Measurements from ENCODE around the gene ALK.

Gene ALK

DNA sequence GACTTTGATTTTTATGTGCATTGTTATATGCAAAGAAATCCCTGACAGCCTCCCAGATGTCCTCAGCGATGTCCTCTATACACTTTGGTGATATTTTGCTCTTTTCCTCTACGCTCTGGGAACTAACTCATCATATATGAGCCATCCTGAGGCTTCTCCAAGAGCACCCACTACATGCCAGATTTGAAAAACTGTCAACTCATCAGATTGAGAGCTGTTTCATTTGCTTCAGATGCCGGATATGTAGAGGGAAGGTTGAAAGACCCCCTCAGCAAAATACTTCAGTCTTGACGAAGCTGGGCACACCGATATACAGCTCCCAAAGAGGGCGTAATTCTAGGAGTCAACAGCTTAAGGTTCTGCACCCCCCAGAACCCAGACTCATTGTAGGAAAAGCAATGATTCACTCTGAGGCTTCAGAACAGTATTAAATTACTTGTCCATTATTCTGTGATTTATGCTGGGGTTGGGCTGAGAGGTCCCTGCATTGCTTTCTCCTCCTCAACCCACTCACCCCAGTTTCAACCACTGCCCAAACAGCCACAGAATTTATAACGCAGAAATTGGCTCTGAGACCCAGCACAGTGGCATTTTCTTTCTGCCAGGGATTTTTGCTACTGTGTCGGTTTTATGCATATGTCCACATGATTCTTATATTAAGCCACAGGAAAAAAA lies 341.8 kb downstream of the ALK start:
- DNase-seq (ENCODE audit: low read depth, low spot score), result no peak

DNA sequence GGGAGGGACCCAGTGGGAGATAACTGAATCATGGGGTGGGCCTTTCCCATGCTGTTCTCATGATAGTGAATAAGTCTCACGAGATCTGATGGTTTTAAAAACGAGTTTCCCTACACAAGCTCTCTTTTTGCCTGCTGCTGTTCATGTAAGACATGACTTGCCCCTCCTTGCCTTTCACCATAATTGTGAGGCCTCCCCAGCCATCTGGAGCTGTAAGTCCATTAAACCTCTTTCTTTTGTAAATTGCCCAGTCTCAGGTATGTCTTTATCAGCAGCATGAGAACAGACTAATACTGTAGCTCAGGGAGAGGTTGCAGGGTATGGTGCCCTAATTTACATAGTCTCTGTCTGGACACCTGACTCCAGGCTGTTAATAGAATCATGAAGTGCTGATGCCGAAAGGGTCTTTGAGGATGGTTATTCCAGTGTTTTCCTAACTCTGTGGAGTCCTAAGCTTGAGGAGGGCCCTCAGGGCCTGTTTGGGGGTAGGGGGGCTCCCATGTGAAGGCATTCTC lies 343.2 kb downstream of the ALK start:
- no peak for DNase-seq (ENCODE audit: low read depth, low spot score)

GRCh38 chr2:29576231-29576630 lies 345.2 kb downstream of the ALK start:
- DNase-seq (ENCODE audit: low read depth, low spot score), result no peak

- no peak for DNase-seq (ENCODE audit: low read depth, low spot score)
Observed at GRCh38 chr2:29575370-29575890, 346.0 kb downstream of the ALK start.

DNA sequence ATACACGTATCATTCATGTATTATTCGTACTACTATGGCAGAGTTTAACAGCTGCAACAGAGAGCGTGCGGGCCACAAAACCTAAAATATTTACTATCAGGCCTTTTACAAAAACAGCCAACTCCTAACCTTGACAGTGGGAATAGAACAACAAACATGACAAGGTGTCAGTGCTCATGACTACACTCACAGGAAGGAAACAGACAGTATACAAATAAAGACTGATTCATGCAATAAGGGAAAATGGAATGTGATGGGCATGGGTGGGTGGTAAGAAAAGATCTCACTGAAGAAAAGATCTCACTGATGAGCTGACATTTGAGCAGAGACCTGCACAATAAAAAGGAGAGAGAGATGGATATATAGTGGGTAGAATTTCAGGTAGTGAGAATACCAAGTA lies 347.8 kb downstream of the ALK start:
- no peak for DNase-seq (ENCODE audit: low read depth, low spot score)

GRCh38 chr2:29573147-29573546 lies 348.2 kb downstream of the ALK start:
- no peak for DNase-seq (ENCODE audit: low read depth, low spot score)

DNA sequence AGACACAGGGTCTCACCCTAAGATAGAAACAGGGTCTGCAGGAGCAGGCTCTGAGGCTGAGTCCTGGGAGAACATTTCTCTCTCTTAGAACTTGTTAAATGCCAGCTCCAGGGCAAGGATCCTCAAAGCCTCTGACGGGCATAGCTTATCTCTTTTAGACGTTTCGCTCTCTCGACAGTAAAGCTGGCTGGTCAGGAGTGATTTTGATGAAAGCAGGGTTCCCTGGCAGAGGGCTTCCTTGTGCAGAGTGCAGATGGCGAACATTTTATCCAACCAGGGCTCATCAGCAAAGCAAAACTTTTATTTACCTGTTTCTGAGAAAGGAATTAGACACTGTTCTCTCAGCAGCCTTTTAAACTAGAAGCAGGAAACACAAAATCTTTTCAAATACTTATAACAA lies 350.8 kb downstream of the ALK start:
- no peak for DNase-seq (ENCODE audit: low read depth, low spot score)

DNA sequence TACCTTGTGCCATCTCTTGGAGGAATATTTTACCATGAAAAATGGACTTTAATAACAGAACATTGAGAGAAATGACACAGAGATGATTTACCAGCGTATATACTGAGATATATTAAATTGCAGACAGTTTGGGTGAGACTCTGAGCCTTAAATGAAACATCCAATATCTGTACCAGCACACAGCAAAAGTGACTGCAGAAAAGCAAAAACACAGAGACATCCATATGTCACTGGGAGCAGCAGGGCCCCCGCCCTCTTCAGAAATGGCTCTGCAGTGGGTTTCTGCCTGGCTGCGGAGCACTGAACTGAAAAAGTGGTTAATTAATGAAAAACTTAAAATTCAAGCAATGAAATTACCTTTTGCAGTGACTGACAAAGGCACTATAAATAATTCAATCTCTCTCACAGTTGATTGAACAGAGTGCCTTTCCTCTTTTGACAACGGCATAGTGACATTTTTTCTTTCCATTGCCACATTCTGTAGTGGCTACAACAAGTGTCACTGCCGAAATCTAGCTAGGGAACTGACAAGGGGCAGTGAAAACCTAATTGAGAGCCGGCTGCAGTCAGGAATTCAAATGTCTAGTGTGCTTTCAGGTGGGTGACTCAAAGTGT lies 353.4 kb downstream of the ALK start:
- DNase-seq (ENCODE audit: low read depth, low spot score), result no peak

- DNase-seq (ENCODE audit: low read depth, low spot score), result no peak
Observed at GRCh38 chr2:29563697-29564096, 357.7 kb downstream of the ALK start.

- no peak for DNase-seq (ENCODE audit: low read depth, low spot score)
Observed at GRCh38 chr2:29562896-29563295, 358.5 kb downstream of the ALK start.

- DNase-seq (ENCODE audit: low read depth, low spot score), result no peak
Observed at GRCh38 chr2:29562319-29562718, 359.1 kb downstream of the ALK start.

DNA sequence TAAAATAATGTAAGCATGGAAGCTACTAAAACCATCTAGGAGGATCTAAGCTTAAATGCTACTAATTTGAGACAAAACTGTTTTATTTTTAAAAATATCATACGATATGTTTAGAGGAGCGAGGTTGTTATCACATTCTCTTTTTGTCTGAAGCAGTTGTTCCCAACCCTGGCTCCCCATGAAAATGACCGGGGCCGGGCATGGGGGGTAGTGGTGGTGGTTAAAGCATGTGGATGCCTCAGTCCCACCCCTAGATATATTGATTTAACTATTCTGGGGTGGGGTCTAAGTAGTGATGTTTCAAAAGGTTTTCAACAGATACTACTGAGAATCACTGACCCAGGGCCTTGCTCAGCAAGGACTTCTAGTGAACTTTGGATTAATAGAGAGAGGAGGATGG lies 359.8 kb downstream of the ALK start:
- no peak for DNase-seq (ENCODE audit: low read depth, low spot score)

GRCh38 chr2:29561181-29561580 lies 360.2 kb downstream of the ALK start:
- DNase-seq (ENCODE audit: low read depth, low spot score), result no peak

GRCh38 chr2:29560566-29560965 lies 360.8 kb downstream of the ALK start:
- no peak for DNase-seq (ENCODE audit: low read depth, low spot score)

- DNase-seq (ENCODE audit: low read depth, low spot score), result no peak
Observed at GRCh38 chr2:29560030-29560429, 361.4 kb downstream of the ALK start.

DNA sequence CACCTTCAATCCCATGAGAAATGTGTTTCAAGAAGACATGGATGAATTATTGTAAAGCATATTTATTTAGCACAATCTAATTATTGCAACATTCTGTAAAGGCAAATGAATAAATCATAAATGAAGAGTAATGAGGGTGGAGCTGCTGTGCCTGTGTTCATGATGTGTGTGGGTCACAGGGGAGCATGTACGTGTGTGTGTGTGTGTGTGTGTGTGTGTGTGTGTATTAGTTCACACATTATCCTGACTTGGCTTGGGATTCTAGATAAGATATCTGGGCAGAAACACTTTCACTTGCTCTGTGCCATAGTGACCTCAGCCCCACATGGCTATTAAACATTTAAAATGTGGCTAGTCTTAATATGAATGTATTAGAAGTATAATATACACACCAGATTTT lies 361.8 kb downstream of the ALK start:
- no peak for DNase-seq (ENCODE audit: low read depth, low spot score)

- DNase-seq (ENCODE audit: low read depth, low spot score), result no peak
Observed at GRCh38 chr2:29558097-29558496, 363.3 kb downstream of the ALK start.

GRCh38 chr2:29557268-29557667 lies 364.1 kb downstream of the ALK start:
- DNase-seq (ENCODE audit: low read depth, low spot score), result no peak

- DNase-seq (ENCODE audit: low read depth, low spot score), result no peak
Observed at GRCh38 chr2:29549069-29549380, 372.4 kb downstream of the ALK start.

DNA sequence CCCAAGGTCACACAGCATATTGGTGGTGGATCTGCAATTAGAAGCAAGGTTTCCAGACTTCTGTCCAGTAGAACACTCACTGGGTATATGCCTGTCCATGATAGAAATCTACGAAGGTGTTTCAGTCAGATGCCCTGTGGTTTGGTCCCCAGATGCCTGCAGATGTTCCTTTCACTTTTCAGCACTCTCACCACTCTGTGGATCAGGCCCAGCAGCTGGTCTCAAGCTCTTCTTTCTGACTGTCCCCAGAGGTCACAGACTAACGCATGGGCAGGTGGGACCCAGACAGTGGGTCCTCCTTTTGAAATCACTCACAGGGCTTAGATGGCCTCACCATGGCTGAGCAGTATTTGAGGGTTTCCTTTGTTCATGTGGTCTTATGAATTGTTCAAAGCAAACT lies 376.5 kb downstream of the ALK start:
- DNase-seq (ENCODE audit: low read depth, low spot score), result no peak

GRCh38 chr2:29544031-29544430 lies 377.4 kb downstream of the ALK start:
- DNase-seq (ENCODE audit: low read depth, low spot score), result no peak

DNA sequence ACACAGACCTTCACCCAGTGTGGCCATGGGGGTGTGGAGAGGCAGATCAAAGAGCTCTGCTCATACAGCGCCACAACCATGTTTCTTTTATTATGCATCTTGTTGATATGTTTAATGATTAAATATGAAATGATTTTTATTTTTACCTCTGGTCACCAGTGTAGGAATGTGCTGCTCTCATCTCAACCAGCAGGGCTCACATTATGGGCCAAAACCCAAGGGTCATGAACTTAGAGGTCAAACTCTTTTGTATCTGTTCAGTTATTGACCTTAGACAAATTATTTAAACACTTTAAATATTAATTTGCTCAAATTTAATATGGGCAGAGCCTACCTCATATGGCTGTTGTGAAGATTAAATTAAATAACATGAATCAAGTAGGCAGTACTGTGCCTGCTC lies 386.2 kb downstream of the ALK start:
- no peak for DNase-seq (ENCODE audit: low read depth, low spot score)

DNA sequence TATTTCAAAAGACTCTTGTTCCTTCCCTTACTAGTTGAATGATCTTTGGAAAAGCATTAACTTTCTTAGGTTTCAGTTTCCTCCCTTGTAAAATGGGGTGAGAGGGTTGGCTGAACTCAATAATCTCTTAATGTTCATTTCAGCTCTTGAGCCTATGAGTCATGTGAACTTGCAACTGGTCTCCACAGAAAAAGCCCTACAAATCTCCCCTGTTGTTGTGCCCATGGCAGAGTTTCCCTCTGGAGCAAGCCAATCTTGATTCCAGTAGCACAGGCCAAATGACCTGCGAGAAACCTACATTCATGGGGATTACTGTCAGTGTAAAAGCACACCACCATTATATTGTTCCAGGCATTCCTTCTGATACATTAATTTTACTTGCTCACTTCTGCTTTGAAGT lies 388.9 kb downstream of the ALK start:
- no peak for DNase-seq (ENCODE audit: low read depth, low spot score)

DNA sequence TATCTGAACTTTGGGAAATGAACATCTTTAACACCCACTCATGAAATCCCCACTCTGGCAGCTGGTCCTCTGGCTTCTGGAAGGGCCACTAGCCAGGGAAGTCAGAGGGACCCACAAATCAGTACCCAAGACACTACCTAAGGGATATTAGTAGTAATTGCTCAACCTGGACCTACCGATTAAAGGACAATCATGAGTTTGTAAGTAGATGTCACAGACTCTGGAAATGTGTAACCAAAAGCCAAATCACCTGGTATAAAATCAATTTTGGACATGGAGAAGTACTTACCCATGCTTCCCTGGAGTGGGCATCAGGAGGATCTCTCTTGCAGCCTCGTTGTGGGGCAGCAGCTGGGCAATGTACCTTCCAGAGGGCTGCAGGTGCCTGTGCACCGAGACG lies 389.8 kb downstream of the ALK start:
- no peak for DNase-seq (ENCODE audit: low read depth, low spot score)

All from activated CD4-positive, CD25-positive, alpha-beta regulatory T cell treated with anti-CD3 and anti-CD28 coated beads, Interleukin-2, amount 50 U/mL, for 16 hours (primary cell).